Kidney (tissue), 14 donors: Measurements from ENCODE around the gene UBE4B. TPM values are rescaled to one million over a fixed set of nuclear protein-coding genes. Genes with fewer than 3 reads are reported as not detected.
A peak's percentile ranks its signal among the peaks of the same experiment; 100 is the strongest.

ENCODE experiments used
- DNase-seq, 5 donors: peaks; one replicate each; pipeline ENCODE4 v3.0.0-alpha.2; 2013 to 2020
- FAIRE-seq: peaks from 2 replicates; lab custom pipeline; 2012; peaks lifted over from hg19 to GRCh38; lab: Jason Lieb, UNC
- H3K27ac ChIP-seq, 2 donors: one replicate each; pipeline ENCODE4 v1.7.0; 2013; ENCODE audit warnings: low read depth in 2 of 2, low read length in 2 of 2, inconsistent platforms in 1 of 2
- H3K27me3 ChIP-seq: one replicate; pipeline ENCODE4 v1.7.1; 2013; ENCODE audit warnings: low read length, inconsistent platforms; ENCODE audit not compliant: control insufficient read depth, insufficient read depth
- H3K36me3 ChIP-seq, 3 donors: one replicate each; pipeline versions ENCODE4 v1.7.0 to v1.7.1; 2013; ENCODE audit warnings: low read length in 3 of 3, control low read depth in 1 of 3, inconsistent platforms in 1 of 3; ENCODE audit not compliant: insufficient read depth in 3 of 3, control insufficient read depth in 2 of 3
- H3K4me1 ChIP-seq, 3 donors: one replicate each; pipeline versions ENCODE4 v1.7.0 to v1.7.1; 2013; ENCODE audit warnings: low read length in 3 of 3, inconsistent platforms in 1 of 3, low read depth in 1 of 3; ENCODE audit not compliant: control insufficient read depth in 2 of 3, insufficient read depth in 2 of 3
- H3K4me3 ChIP-seq, 3 donors: one replicate each; pipeline versions ENCODE4 v1.7.0 to v1.8.1; 2013; ENCODE audit warnings: low read length in 3 of 3, control low read depth in 1 of 3, inconsistent platforms in 1 of 3
- H3K9ac ChIP-seq, 3 donors: one replicate each; pipeline versions ENCODE4 v1.7.0 to v1.7.1; 2013; ENCODE audit warnings: low read length in 3 of 3, control low read depth in 1 of 3, inconsistent platforms in 1 of 3
- H3K9me3 ChIP-seq, 3 donors: one replicate each; pipeline versions ENCODE4 v1.7.0 to v1.7.1; 2013; ENCODE audit warnings: low read length in 3 of 3, control low read depth in 1 of 3, inconsistent platforms in 1 of 3; ENCODE audit not compliant: control insufficient read depth in 2 of 3, insufficient read depth in 1 of 3
- CTCF ChIP-seq: IDR thresholded peaks from 3 replicates; pipeline ENCODE4 v1.5.1; 2012; ENCODE audit warnings: mild to moderate bottlenecking, moderate library complexity, borderline replicate concordance; ENCODE audit not compliant: insufficient read depth; ENCODE audit errors: extremely low read depth
- intact Hi-C: fragments of 100-400 bp; cut with DNase I; formaldehyde crosslinking; loops from one replicate; pipeline ENCODE4 v1.11.1; 2022
- polyA plus RNA-seq: library from polyadenylated mRNA; stranded (reverse); fragments of 350-450 nt; fragmentation: Illumina TruSeq; extraction: RNeasy Lipid Tissue Mini Kit (QIAGEN cat#74804); gene quantifications from one replicate; pipeline ENCODE4 v1.2.3, GENCODE V29; 2014; ENCODE audit warnings: low read depth, low replicate concordance; ENCODE audit not compliant: insufficient read depth
- total RNA-seq: library from RNA; stranded (reverse); fragmentation: NEBNext Ultra II Directional; extraction: Animal tissue kit (Norgen Biotek cat#: 25700); gene quantifications from one replicate; pipeline ENCODE4 v1.2.1, GENCODE V29; 2021
- donor health status: control.
- donor health status: control.
- donor health status: control.
- donor health status: control.
- donor health status: control.
- donor health status: DM: yes; HTN: yes; CAD: no.
- donor health status: Normal renal cell carcinoma (clear cell type).

The UBE4B gene
- total and polyA plus RNA-seq, 2 donors from 2014 or later: 13.3 to 33.5 TPM

GRCh38 chr1:10056599-10056987, 23.8 kb downstream of the UBE4B start:
- intact Hi-C loops: no loop called here
- no peak for FAIRE-seq
- DNase-seq: no peak
- H3K4me3 ChIP-seq: no peak overlapping the region
- no peaks in the 10 kb centered on the region for H3K36me3 ChIP-seq
- H3K9me3 ChIP-seq: no peaks in the 10 kb centered on the region
- no peak overlapping the region for H3K27ac ChIP-seq
- no peak overlapping the region for H3K9ac ChIP-seq
- H3K27me3 ChIP-seq: no peaks in the 10 kb centered on the region
- TF ChIP-seq CTCF: no peak
- H3K4me1 ChIP-seq: no peaks in the 10 kb centered on the region

GRCh38 chr1:10057343-10057742, 24.6 kb downstream of the UBE4B start:
- TF ChIP-seq CTCF: no peak
- intact Hi-C loops: no loop called here
- no peak for FAIRE-seq

GRCh38 chr1:10057796-10058195, 25.0 kb downstream of the UBE4B start:
- Histone ChIP-seq H3K27me3 (no peaks in the 10 kb centered on the region), H3K9me3 (no peaks in the 10 kb centered on the region), H3K4me3 (no peak overlapping the region), H3K4me1 (no peaks in the 10 kb centered on the region), H3K9ac (no peak overlapping the region), H3K36me3 (no peaks in the 10 kb centered on the region), H3K27ac (no peak overlapping the region)
- FAIRE-seq (no peak), DNase-seq (peak in 4 of 5 donors; percentile 59 to 80 (median 74))
- intact Hi-C loops: no loop called here
- TF ChIP-seq CTCF: no peak

More at GRCh38 chr1:10057343-10057742, 24.6 kb downstream of the UBE4B start:
- Histone ChIP-seq H3K27me3 (no peaks in the 10 kb centered on the region), H3K9me3 (no peaks in the 10 kb centered on the region), H3K9ac (no peak overlapping the region), H3K36me3 (no peaks in the 10 kb centered on the region), H3K4me3 (no peak overlapping the region), H3K4me1 (no peaks in the 10 kb centered on the region), H3K27ac (no peak overlapping the region)
- no peak for DNase-seq

GRCh38 chr1:10059342-10059718, 26.6 kb downstream of the UBE4B start:
- no peak overlapping the region for H3K4me3 ChIP-seq
- H3K36me3 ChIP-seq: no peaks in the 10 kb centered on the region
- no peaks in the 10 kb centered on the region for H3K27me3 ChIP-seq
- no peak for TF ChIP-seq CTCF
- FAIRE-seq: no peak
- H3K27ac ChIP-seq: no peak overlapping the region
- intact Hi-C loops: no loop called here
- DNase-seq: no peak
- no peak overlapping the region for H3K9ac ChIP-seq
- H3K4me1 ChIP-seq: no peaks in the 10 kb centered on the region
- H3K9me3 ChIP-seq: no peaks in the 10 kb centered on the region
